Retinal pigment epithelial cell (primary cell): ENCODE results near the gene CAPN10.

Source experiments
- DNase-seq: peaks from one replicate; pipeline ENCODE4 v3.0.0-alpha.2; 2010; ENCODE audit warnings: low read depth
- H3K4me3 ChIP-seq: 2 replicates; pipeline ENCODE4 v1.5.1; 2011; ENCODE audit warnings: mild to moderate bottlenecking, low read length, control low read depth, moderate library complexity
- CTCF ChIP-seq: conservative IDR thresholded peaks from 2 replicates; pipeline ENCODE4 v1.5.1; 2011; ENCODE audit warnings: low read depth, low read length, control low read depth, inconsistent platforms

The CAPN10 gene

GRCh38 chr2:240648155-240648649, 61.7 kb downstream of the CAPN10 start:
- no peak for DNase-seq
- no peak for TF ChIP-seq CTCF

More at GRCh38 chr2:240648155-240648649, 61.7 kb downstream of the CAPN10 start:
- no peak overlapping the region for H3K4me3 ChIP-seq
